ENCODE measurements around the gene PSME3. TPM values are rescaled to one million over a fixed set of nuclear protein-coding genes. Genes with fewer than 3 reads are reported as not detected.

Gene PSME3
- total RNA-seq, 1 donor from 2014 or later = 172 TPM

GRCh38 chr17:42797067-42798007 lies 35.9 kb upstream of the PSME3 start:
- no peak for DNase-seq (ENCODE audit: low read depth, low spot score)
- H3K4me1 Mint-ChIP-seq = peaks cover 13% of the 10 kb centered on the region
- peaks cover 9% of the 10 kb centered on the region for H3K36me3 Mint-ChIP-seq (ENCODE audit: low read depth)
- H3K4me3 Mint-ChIP-seq = peak overlapping the region; percentile 98
- no peak for TF ChIP-seq CTCF (conservative IDR thresholded peaks at IDR 0.05)
- peak overlapping the region; percentile 4 for H3K27ac Mint-ChIP-seq (ENCODE audit: unreplicated experiment)
- H3K9me3 Mint-ChIP-seq = peaks cover 3% of the 10 kb centered on the region
- H3K27me3 Mint-ChIP-seq (ENCODE audit: low read depth) = peaks cover 23% of the 10 kb centered on the region

- Mint-ChIP-seq H3K4me3 (peak overlapping the region; percentile 98), H3K36me3 (ENCODE audit: low read depth) (peaks cover 9% of the 10 kb centered on the region), H3K27ac (ENCODE audit: unreplicated experiment) (peak overlapping the region; percentile 81), H3K9me3 (peaks cover 3% of the 10 kb centered on the region), H3K4me1 (peaks cover 13% of the 10 kb centered on the region), H3K27me3 (ENCODE audit: low read depth) (peaks cover 22% of the 10 kb centered on the region)
- no peak for DNase-seq (ENCODE audit: low read depth, low spot score)
- no peak for TF ChIP-seq CTCF (conservative IDR thresholded peaks at IDR 0.05)
These were observed 35.2 kb upstream of the PSME3 start for GRCh38 chr17:42798011-42798382.

- peak; percentile 80 for DNase-seq (ENCODE audit: low read depth, low spot score)
- peaks cover 9% of the 10 kb centered on the region for H3K36me3 Mint-ChIP-seq (ENCODE audit: low read depth)
- peaks cover 13% of the 10 kb centered on the region for H3K4me1 Mint-ChIP-seq
- H3K27ac Mint-ChIP-seq (ENCODE audit: unreplicated experiment) = peak within 1 kb of the TSS; percentile 81
- peak within 1 kb of the TSS; percentile 98 for H3K4me3 Mint-ChIP-seq
- TF ChIP-seq CTCF (conservative IDR thresholded peaks at IDR 0.05) = peak; percentile 20
- H3K9me3 Mint-ChIP-seq = peaks cover 3% of the 10 kb centered on the region
- peaks cover 22% of the 10 kb centered on the region for H3K27me3 Mint-ChIP-seq (ENCODE audit: low read depth)
These were observed 34.5 kb upstream of the PSME3 start, which contains the start of the genes CNTD1 and COA3 for GRCh38 chr17:42798383-42799380. TSS of gene CNTD1 (plus strand) at chr17:42798861. CDS start at chr17:42799068, 207 bp downstream. TSS of gene COA3 (minus strand) at chr17:42798704. CDS start at chr17:42798681, 23 bp downstream.

GRCh38 chr17:42803074-42803883 lies 29.9 kb upstream of the PSME3 start:
- Mint-ChIP-seq H3K36me3 (ENCODE audit: low read depth) (peaks cover 5% of the 10 kb centered on the region), H3K4me3 (no peak overlapping the region), H3K27me3 (ENCODE audit: low read depth) (peaks cover 26% of the 10 kb centered on the region), H3K9me3 (peaks cover 3% of the 10 kb centered on the region), H3K4me1 (peaks cover 6% of the 10 kb centered on the region), H3K27ac (ENCODE audit: unreplicated experiment) (peak overlapping the region; percentile 16)
- no peak for DNase-seq (ENCODE audit: low read depth, low spot score)
- TF ChIP-seq CTCF (conservative IDR thresholded peaks at IDR 0.05) = no peak
